Right hindlimb (tissue), 1 donor: ENCODE data around the gene TEX38.
"Not testable (repeated sequence)": the region's sequence is repeated elsewhere in the genome, so short reads cannot be mapped to it uniquely, and the experiment has no call there.

Source experiments
- DNase-seq: peaks from one replicate; pipeline ENCODE4 v3.0.0-alpha.2; 2018

TEX38 gene

GRCh38 chr1:46689897-46690296 is 18.2 kb downstream of the TEX38 start:
- DNase-seq, result no peak

- DNase-seq, result no peak
Observed at GRCh38 chr1:46690931-46691421, 19.3 kb downstream of the TEX38 start.

- DNase-seq, result no peak
Observed at GRCh38 chr1:46691997-46692790, 20.5 kb downstream of the TEX38 start.

- no peak for DNase-seq
Observed at GRCh38 chr1:46692811-46693770, 21.4 kb downstream of the TEX38 start.

DNA sequence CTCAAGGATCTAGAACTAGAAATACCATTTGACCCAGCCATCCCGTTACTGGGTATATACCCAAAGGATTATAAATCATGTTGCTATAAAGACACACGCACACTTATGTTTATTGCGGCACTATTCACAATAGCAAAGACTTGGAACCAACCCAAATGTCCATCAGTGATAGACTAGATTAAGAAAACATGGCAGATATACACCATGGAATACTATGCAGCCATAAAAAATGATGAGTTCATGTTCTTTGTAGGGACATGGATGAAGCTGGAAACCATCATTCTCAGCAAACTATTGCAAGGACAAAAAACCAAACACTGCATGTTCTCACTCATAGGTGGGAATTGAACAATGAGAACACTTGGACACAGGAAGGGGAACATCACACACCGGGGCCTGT is 23.0 kb downstream of the TEX38 start:
- not testable (repeated sequence) for DNase-seq

GRCh38 chr1:46697053-46697452 is 25.4 kb downstream of the TEX38 start:
- DNase-seq, result no peak

DNA sequence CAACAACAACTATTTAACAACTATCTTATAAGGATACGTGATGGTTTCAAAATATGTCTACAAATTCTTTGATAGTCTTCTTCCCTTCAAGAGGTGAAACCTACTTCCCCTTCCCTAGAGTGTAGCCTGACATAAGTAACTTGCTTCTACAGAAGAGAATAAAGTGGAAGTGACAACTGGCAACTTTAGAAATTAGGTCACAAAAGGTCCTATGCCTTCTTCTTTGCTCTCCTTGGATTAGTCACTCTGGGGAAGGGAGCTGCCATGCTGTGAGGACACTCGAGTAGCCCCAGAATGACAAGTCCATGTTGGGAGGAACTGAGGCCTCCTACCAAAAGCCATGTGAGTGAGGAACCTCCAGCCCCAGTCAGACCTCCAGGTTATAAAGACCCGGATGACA is 28.0 kb downstream of the TEX38 start:
- DNase-seq, result no peak

DNA sequence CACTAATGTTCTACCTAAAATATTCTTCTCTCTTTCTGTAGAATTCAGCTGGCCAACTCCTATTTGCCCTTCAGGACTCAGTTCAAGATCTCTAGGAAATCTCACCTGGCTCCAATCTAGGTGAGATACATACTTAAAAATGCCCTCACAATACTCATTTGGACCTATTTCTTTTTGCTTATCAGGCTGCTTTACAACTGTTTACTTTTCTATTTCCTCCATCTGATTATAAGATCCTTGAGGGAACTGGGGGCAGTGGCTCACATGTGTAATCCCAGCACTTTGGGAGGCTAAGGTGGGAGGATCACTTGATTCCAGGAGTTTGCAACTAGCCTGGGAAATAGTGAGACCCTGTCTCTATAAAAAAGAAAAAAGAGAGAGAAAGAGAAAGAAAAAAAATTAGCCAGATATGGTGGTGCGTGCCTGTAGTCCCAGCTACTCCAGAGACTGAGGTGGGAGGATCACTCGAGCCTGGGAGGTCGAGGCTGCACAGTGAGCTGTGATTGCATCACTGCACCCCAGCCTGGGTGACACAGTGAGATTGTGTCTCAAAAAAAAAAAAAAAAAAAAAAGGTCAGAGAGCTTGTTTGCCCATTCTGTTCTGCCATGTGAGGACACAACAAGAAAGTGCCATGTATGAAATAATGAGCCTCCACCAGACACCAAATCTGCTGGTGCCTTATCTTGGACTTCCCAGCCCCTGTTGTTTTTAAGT is 32.4 kb downstream of the TEX38 start:
- DNase-seq, result no peak

DNA sequence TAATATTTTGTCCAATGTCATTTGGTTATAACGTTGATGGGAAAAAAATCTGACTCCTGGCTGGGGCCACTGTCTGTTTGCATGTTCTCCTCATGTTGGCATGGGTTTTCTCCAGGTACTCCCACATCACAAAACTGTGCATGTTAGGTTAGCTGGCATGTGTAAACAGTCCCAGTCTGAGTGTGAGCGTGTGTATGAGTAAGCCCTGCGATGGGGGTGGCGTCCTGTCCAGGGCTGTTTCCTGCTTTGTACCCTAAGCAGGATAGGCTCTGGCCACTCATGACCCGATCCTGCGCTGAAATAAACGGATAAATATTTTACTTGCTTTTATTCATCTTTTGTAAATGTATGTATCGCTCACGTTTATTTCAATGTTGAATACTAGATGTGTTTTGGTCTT is 33.8 kb downstream of the TEX38 start:
- no peak for DNase-seq

GRCh38 chr1:46708121-46708520 is 36.5 kb downstream of the TEX38 start:
- no peak for DNase-seq

GRCh38 chr1:46714976-46715375 is 43.3 kb downstream of the TEX38 start:
- DNase-seq, result no peak

GRCh38 chr1:46717654-46718053 is 46.0 kb downstream of the TEX38 start:
- no peak for DNase-seq

- no peak for DNase-seq
Observed at GRCh38 chr1:46718340-46718726, 46.7 kb downstream of the TEX38 start.

GRCh38 chr1:46718727-46719622 is 47.3 kb downstream of the TEX38 start, which contains the start of gene EFCAB14:
TSS of gene EFCAB14 (minus strand) at chr1:46719114. CDS start at chr1:46718087, 1,027 bp downstream.
- DNase-seq, result peak; percentile 97

DNA sequence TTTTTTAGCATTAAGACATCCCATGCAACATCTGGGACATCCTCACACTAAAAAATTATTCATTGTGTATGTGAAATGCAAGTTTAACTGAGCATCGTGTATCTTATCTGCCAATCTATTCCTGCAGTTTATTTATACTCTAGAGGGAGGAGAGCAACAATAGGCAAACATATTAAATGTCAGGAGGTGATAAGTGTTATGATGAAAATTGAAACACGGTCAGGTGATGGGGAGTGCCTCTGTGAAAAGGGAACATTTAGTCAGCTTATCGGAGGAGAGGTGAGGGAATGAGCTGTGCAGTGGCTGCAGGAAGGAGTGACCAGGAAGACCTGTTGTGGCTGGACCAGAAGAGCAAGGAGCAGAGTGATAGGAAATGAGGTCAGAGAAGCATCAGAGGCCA is 48.0 kb downstream of the TEX38 start:
- DNase-seq, result no peak

DNA sequence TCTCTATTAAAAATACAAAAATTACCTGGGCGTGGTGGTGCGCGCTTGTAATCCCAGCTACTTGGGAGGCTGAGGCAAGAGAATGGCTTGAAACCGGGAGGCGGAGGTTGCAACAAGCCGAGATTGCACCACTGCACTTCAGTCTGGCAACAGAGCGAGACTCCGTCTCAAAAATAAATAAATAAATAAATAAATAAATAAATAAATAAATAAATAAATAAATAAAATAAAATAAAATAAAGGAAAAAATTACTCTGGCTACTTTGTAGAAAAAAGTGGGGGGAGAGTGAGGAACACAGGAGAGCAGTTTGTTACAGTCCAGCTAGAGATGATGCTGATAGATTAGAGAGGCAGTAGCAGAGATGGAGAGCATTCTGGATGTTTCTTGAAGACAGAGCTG is 48.7 kb downstream of the TEX38 start:
- DNase-seq, result not testable (repeated sequence)

- DNase-seq, result no peak
Observed at GRCh38 chr1:46721204-46721603, 49.5 kb downstream of the TEX38 start.

DNA sequence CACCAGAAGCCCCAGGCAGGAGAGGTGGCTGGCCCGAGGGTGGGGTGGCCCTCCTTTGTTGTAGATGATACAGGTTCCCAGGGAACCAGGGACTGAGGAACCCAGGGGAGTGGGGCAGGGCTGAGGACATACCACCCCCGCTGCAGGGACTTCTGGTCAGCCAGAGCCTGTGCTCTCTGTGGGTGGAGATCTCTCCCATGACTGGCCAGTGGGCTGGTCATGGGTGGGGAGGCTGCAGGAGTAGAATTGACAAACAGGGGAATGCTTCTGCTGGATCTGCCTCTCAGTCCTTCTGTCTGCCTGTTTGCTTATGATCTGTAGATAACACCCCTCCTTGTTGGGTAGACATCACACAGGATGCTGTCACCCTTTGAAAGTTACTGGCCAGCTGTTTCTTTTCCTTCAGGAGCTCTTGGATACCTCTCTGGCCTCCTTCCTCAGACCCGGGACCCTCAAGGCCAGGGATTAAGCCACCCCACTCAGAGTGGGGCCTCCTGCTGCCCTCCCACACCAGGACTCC is 50.1 kb downstream of the TEX38 start:
- DNase-seq, result no peak
